ENCODE data around the gene FSTL3.

Gene FSTL3

GRCh38 chr19:720345-721160 is 44.4 kb downstream of the FSTL3 start:
- H3K27ac ChIP-seq = no peak overlapping the region
- no peaks in the 10 kb centered on the region for H3K27me3 ChIP-seq (ENCODE audit: insufficient read depth, low read depth, severe bottlenecking)
- no peaks in the 10 kb centered on the region for H3K9me3 ChIP-seq (ENCODE audit: severe bottlenecking)
- TF ChIP-seq CTCF (IDR thresholded peaks at IDR 0.05; ENCODE audit: low read depth, low read length) = no peak
- no peak overlapping the region for H3K4me3 ChIP-seq (ENCODE audit: low read depth, low read length)
- DNase-seq = no peak
- peaks cover 11% of the 10 kb centered on the region; the same call in 1 of the 2 replicates for H3K36me3 ChIP-seq

GRCh38 chr19:722553-723101 is 46.4 kb downstream of the FSTL3 start:
- no peaks in the 10 kb centered on the region for H3K27me3 ChIP-seq (ENCODE audit: insufficient read depth, low read depth, severe bottlenecking)
- TF ChIP-seq CTCF (IDR thresholded peaks at IDR 0.05; ENCODE audit: low read depth, low read length) = no peak
- DNase-seq = no peak
- peaks cover 24% of the 10 kb centered on the region for H3K36me3 ChIP-seq
- H3K4me3 ChIP-seq (ENCODE audit: low read depth, low read length) = no peak overlapping the region
- H3K27ac ChIP-seq = no peak overlapping the region
- no peaks in the 10 kb centered on the region for H3K9me3 ChIP-seq (ENCODE audit: severe bottlenecking)

GRCh38 chr19:723247-723646 is 47.1 kb downstream of the FSTL3 start:
- no peak for TF ChIP-seq CTCF (IDR thresholded peaks at IDR 0.05; ENCODE audit: low read depth, low read length)
- DNase-seq = no peak
- Histone ChIP-seq H3K36me3 (peaks cover 28% of the 10 kb centered on the region), H3K9me3 (ENCODE audit: severe bottlenecking) (no peaks in the 10 kb centered on the region), H3K27me3 (ENCODE audit: insufficient read depth, low read depth, severe bottlenecking) (no peaks in the 10 kb centered on the region), H3K27ac (no peak overlapping the region), H3K4me3 (ENCODE audit: low read depth, low read length) (no peak overlapping the region)

GRCh38 chr19:723714-724113 is 47.5 kb downstream of the FSTL3 start:
- H3K4me3 ChIP-seq (ENCODE audit: low read depth, low read length) = no peak overlapping the region
- no peak for TF ChIP-seq CTCF (IDR thresholded peaks at IDR 0.05; ENCODE audit: low read depth, low read length)
- peaks cover 33% of the 10 kb centered on the region for H3K36me3 ChIP-seq
- no peak overlapping the region for H3K27ac ChIP-seq
- H3K9me3 ChIP-seq (ENCODE audit: severe bottlenecking) = no peaks in the 10 kb centered on the region
- no peaks in the 10 kb centered on the region for H3K27me3 ChIP-seq (ENCODE audit: insufficient read depth, low read depth, severe bottlenecking)
- no peak for DNase-seq

- H3K36me3 ChIP-seq = peaks cover 42% of the 10 kb centered on the region
- H3K4me3 ChIP-seq (ENCODE audit: low read depth, low read length) = no peak overlapping the region
- DNase-seq = no peak
- TF ChIP-seq CTCF (IDR thresholded peaks at IDR 0.05; ENCODE audit: low read depth, low read length) = no peak
- H3K9me3 ChIP-seq (ENCODE audit: severe bottlenecking) = no peaks in the 10 kb centered on the region
- H3K27me3 ChIP-seq (ENCODE audit: insufficient read depth, low read depth, severe bottlenecking) = no peaks in the 10 kb centered on the region
- no peak overlapping the region for H3K27ac ChIP-seq
Measured at GRCh38 chr19:725461-726089, 49.4 kb downstream of the FSTL3 start.
